ENCODE measurements around the gene YTHDC2. TPM values are rescaled to one million over a fixed set of nuclear protein-coding genes. Genes with fewer than 3 reads are reported as not detected.
"Not testable (repeated sequence)": the region's sequence is repeated elsewhere in the genome, so short reads cannot be mapped to it uniquely, and the experiment has no call there.

The YTHDC2 gene
- total RNA-seq, 4 donors from 2014 or later = 11.1 to 38.9 (median 21.2) TPM

DNA sequence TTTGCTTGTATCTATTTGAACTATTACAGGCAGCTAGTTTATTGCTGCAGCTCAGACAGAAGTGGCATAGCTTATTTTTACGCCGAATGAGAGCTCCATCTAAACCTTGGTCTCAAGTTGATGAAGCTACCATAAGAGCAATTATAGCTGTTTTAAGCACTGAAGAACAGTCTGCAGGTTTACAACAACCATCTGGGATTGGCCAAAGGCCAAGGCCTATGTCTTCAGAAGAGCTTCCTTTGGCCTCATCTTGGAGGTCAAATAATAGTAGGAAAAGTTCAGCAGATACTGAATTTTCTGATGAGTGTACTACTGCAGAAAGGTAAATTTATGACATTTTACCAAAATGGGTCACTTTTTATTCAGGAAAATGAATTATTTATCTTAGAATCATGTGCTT, 67.9 kb downstream of the YTHDC2 start:
- no peak for ATAC-seq
- peaks cover 0 to 64% of the 10 kb centered on the region in 2 donors for H3K36me3 ChIP-seq
- H3K27ac ChIP-seq = no peak overlapping the region
- TF ChIP-seq POLR2AphosphoS5 (IDR thresholded peaks at IDR 0.05) = no peak
- 78% methylated on average over 2 of the region's 2 CpGs for WGBS, 2 donors (ENCODE audit: low coverage in 1 of 2)
- H3K4me1 ChIP-seq = no peaks in the 10 kb centered on the region
- no peaks in the 10 kb centered on the region for H3K27me3 ChIP-seq
- no peaks in the 10 kb centered on the region for H3K9me3 ChIP-seq
- no peak overlapping the region for H3K4me3 ChIP-seq

- WGBS, 2 donors (ENCODE audit: low coverage in 1 of 2) = 83% methylated on average over 1 to 2 of the region's 2 CpGs
- Histone ChIP-seq H3K27ac (no peak overlapping the region), H3K4me1 (no peaks in the 10 kb centered on the region), H3K27me3 (no peaks in the 10 kb centered on the region), H3K4me3 (no peak overlapping the region), H3K9me3 (no peaks in the 10 kb centered on the region), H3K36me3 (peaks cover 0 to 20% of the 10 kb centered on the region in 2 donors)
- TF ChIP-seq POLR2AphosphoS5 (IDR thresholded peaks at IDR 0.05) = no peak
- no peak for TF ChIP-seq POLR2A (IDR thresholded peaks at IDR 0.05)
- no peak for TF ChIP-seq EP300 (IDR thresholded peaks at IDR 0.05)
- TF ChIP-seq CTCF (IDR thresholded peaks at IDR 0.05) = no peak
- no peak for ATAC-seq
Observed at GRCh38 chr5:113598150-113598549, 84.7 kb downstream of the YTHDC2 start.

GRCh38 chr5:113598926-113599325, 85.4 kb downstream of the YTHDC2 start:
- Histone ChIP-seq H3K36me3 (peaks cover 0 to 12% of the 10 kb centered on the region in 2 donors), H3K4me3 (no peak overlapping the region), H3K27me3 (no peaks in the 10 kb centered on the region), H3K27ac (no peak overlapping the region), H3K4me1 (no peaks in the 10 kb centered on the region), H3K9me3 (no peaks in the 10 kb centered on the region)
- ATAC-seq = no peak
- TF ChIP-seq POLR2A (IDR thresholded peaks at IDR 0.05) = no peak
- TF ChIP-seq POLR2AphosphoS5 (IDR thresholded peaks at IDR 0.05) = no peak
- TF ChIP-seq EP300 (IDR thresholded peaks at IDR 0.05) = no peak
- TF ChIP-seq CTCF (IDR thresholded peaks at IDR 0.05) = no peak
- 58 to 64% methylated on average over 2 of the region's 2 CpGs for WGBS, 2 donors (ENCODE audit: low coverage in 1 of 2)

DNA sequence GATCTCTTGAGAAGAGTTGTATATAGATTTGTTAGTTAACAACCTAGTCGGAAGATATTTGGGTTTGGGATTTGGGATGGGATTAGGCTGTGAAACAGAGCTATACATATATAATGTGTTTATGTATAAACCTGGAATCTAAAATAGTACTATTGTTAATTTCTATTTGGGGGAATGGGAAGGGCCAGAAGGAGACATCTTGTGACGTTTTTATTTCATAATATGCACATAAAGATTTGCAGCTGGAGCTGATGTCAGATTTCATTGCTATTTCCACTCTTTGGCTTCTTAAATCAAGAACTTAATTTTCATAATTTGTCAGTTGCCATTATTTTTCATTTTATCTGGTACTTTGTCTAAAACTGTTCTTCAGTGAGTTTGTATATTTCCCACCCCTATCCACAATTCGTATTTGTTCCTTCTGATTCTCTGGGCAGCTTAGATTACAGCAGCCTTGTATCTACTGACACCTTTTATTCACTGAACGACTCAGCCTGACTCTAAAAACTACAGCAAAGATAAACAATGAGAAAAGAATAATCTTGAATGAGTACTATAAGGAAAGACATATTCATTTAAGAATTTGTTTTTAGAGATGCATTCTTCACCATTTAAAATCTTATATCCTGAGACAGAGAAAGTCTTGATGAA, 86.9 kb downstream of the YTHDC2 start:
- no peak for ATAC-seq
- Histone ChIP-seq H3K36me3 (peaks cover 0 to 7% of the 10 kb centered on the region in 2 donors), H3K27ac (no peak overlapping the region), H3K4me3 (no peak overlapping the region), H3K9me3 (no peaks in the 10 kb centered on the region), H3K27me3 (peaks cover under 1% of the 10 kb centered on the region), H3K4me1 (no peaks in the 10 kb centered on the region)
- TF ChIP-seq POLR2AphosphoS5 (IDR thresholded peaks at IDR 0.05) = no peak
- TF ChIP-seq CTCF (IDR thresholded peaks at IDR 0.05) = no peak
- TF ChIP-seq POLR2A (IDR thresholded peaks at IDR 0.05) = no peak
- no peak for TF ChIP-seq EP300 (IDR thresholded peaks at IDR 0.05)
- 29 to 34% methylated on average over 4 of the region's 4 CpGs for WGBS, 2 donors (ENCODE audit: low coverage in 1 of 2)

DNA sequence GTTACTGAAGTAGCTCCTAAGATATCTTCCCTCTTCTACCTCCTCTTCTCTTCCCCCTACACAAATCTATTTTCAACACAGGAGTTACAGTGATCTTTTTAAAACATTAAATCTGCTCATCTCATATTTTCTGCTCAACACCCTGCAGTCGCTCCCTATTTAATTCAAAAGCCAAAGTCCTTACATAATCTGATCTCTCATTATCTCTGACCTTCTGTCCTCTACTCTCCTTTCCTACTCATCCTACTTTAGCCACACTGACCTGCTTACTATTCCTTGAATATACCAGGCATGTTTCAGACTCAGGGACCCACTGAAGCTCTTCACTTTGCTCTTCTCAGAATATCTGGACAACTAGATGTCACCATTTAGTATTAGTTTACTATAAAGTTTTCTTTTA, 87.9 kb downstream of the YTHDC2 start:
- H3K4me3 ChIP-seq = no peak overlapping the region
- no peak for ATAC-seq

DNA sequence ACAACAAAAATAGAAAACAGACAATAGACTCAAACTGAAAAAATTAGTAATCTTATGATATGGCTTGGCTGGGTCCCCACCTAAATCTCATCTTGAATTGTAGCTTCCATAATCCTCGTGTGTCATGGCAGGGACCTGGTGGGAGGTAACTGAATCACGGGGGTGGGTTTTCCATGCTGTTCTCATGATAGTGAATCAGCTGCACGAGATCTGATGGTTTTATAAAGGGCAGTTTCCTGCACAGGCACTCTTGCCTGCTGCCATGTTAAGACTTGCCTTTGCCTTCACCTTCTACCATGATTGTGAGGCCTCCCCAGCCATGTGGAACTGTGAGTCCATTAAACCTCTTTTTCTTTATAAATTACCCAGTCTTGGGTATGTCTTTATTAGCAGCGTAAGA, 89.8 kb downstream of the YTHDC2 start:
- not testable (repeated sequence) for H3K27ac ChIP-seq, ATAC-seq, H3K4me1 ChIP-seq, H3K4me3 ChIP-seq, H3K36me3 ChIP-seq, H3K9me3 ChIP-seq
- WGBS, 2 donors (ENCODE audit: low coverage in 1 of 2) = 77 to 89% methylated on average over 4 of the region's 4 CpGs
- peaks cover 14% of the 10 kb centered on the region for H3K27me3 ChIP-seq

More for the DNA sequence above, 87.9 kb downstream of the YTHDC2 start:
- WGBS, 2 donors (ENCODE audit: low coverage in 1 of 2) = 43 to 77% methylated on average over 1 of the region's 1 CpG
- TF ChIP-seq POLR2AphosphoS5 (IDR thresholded peaks at IDR 0.05) = no peak
- TF ChIP-seq EP300 (IDR thresholded peaks at IDR 0.05) = no peak
- TF ChIP-seq POLR2A (IDR thresholded peaks at IDR 0.05) = no peak
- TF ChIP-seq CTCF (IDR thresholded peaks at IDR 0.05) = no peak
- no peaks in the 10 kb centered on the region for H3K4me1 ChIP-seq
- H3K27ac ChIP-seq = no peak overlapping the region
- peaks cover 10% of the 10 kb centered on the region for H3K27me3 ChIP-seq
- no peaks in the 10 kb centered on the region for H3K9me3 ChIP-seq
- no peaks in the 10 kb centered on the region for H3K36me3 ChIP-seq
